Forelimb muscle (tissue), 1 donor: ENCODE measurements around the gene WDR70. TPM values are rescaled to one million over a fixed set of nuclear protein-coding genes. Genes with fewer than 3 reads are reported as not detected.
"Not testable (repeated sequence)": the region's sequence is repeated elsewhere in the genome, so short reads cannot be mapped to it uniquely, and the experiment has no call there.

Experiments used
- DNase-seq: peaks from one replicate; pipeline ENCODE4 v3.0.0-alpha.2; 2013; ENCODE audit warnings: low read depth
- polyA plus RNA-seq: library from polyadenylated mRNA; unstranded; fragments of 120-200 nt; gene quantifications from one replicate; pipeline ENCODE4 v1.2.1, GENCODE V29; 2013; ENCODE audit not compliant: insufficient read length

The WDR70 gene
- polyA plus RNA-seq, 1 donor, result 27.8 TPM

DNA sequence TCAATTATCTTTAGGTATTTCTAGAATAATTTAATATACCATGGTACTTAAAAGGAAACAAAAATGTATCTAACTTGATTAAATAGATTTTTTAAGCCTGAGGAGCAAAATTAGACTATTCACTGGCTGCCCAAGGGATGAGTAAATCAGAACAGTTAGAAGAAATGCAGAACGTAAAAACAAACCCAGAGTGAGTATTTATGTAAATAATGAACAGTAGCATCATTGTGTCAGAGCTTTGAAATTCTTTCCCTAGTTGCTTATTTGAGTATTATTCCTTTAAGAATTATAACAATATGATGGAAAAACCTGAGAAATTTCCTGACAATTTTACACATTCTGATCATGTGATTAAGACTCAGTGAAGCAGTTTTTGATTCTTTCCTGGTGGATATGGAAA, 259.8 kb downstream of the WDR70 start:
- no peak for DNase-seq

DNA sequence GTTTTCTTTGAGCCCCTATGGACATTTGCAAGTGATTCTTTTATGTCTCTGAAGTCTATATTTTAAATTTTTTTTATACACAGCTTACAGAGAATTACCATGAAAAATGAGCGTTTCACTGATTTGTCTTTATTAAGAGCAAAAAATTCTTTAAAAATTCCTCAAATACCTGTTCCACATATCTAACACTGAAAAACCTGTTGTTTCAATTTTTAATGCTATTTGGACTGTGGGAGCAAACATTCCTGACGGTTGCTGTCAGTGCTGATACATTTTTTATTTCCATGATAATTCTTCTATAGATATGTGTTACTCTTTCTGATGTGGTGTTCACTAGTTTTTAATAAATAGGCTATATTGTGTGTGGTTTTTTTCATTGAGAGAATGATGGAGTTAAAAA, 261.0 kb downstream of the WDR70 start:
- DNase-seq, result no peak

DNA sequence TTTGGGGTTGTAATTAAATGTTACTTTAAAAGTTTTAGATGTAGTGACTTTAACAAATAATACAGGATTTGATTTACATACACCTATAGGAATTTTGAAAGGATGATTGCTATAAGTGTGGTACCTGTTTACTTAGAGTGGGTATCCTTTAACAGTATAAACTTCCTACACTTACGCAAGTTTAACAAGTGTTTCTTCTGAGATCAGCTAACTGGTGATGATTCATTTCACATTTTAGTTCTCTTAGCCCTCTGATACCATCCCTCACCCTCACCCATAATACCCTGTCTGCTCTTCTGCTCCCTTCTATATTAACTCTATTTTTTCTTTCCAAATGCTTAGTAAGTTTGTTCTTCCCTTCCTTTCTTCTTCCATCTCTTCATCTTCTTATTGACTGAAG, 262.8 kb downstream of the WDR70 start:
- no peak for DNase-seq

DNA sequence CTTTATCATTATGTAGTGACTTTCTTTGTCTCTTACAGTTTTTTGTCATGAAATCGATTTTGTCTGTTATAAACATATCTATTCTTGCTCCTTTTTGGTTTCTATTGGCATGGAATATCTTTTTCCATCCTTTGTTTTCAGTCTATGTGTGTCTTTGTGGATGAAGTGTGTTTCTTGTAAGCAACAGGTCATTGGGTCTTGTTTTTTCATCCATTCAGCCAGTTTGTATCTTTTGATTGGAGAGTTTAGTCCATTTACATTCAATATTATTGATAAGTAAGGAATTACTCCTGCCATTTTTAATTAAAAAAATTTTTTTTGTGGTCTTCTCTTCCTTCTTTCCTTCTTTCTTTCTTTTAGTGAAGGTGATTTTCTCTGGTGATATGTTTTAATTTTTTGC, 266.6 kb downstream of the WDR70 start:
- no peak for DNase-seq

DNA sequence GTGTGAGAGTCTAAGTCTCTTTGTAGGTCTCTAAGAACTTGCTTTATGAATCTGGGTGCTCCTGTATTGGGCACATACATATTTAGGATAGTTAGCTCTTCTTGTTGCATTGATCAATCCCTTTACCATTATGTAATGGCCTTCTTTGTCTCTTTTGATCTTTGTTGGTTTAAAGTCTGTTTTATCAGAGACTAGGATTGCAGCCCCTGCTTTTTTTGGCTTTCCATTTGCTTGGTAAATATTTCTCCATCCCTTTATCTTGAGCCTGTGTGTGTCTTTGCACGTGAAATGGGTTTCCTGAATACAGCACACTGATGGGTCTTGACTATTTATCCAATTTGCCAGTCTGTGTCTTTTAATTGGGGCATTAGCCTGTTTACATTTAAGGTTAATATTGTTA, 275.4 kb downstream of the WDR70 start:
- not testable (repeated sequence) for DNase-seq

DNA sequence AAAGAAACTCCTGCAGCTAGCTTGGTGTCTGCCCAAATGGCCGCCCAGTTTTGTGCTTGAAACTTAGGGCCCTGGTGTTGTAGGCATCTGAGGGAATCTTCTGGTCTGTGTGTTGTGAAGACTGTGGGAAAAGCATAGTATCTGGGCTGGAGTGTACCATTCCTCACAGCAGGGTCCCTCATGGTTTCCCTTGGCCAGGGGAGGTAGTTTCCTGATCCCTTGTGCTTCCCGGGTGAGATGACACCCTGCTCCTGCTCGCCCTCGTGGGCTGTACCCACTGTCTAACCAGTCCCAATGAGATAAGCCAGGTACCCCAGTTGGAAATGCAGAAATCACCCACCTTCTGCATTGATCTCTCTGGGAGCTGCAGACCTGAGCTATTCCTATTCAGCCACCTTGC, 277.9 kb downstream of the WDR70 start:
- no peak for DNase-seq

DNA sequence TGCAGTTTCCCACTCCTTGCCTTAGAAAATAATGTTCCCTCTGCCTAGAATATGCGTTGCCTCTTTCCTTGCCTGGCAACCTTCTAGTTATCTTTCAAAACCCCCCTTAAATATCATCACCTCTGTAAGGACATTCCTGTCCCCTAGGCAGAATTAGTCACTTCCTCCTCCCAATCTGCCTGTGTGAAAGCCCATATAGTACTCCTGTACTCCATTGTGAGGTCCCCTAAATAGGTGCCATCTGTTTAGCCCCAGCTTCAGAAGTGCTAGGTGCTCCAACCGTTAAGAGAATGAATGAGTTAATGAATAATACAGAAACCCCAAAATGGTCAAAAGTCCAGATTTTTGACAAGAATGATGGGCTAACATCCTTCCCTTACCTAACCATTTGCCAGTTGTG, 279.3 kb downstream of the WDR70 start:
- DNase-seq, result no peak

DNA sequence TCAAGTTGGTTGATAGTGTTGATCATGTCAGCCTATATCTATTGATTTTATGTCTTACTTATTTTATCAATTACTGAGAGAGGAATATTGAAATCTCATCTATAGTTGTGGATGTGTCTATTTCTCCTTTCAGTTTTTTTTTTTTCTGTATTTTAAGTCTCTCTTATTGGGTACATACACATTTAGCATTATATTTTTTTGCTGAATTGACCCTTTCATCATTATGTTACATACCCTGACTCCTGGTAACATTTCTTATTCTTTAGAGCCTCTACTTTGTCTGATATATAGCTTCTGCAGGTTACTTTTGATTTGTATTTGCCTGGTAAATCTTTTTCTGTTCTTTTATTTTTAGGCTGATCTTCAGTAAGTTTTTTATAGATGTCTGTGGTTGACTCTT, 281.2 kb downstream of the WDR70 start:
- no peak for DNase-seq

DNA sequence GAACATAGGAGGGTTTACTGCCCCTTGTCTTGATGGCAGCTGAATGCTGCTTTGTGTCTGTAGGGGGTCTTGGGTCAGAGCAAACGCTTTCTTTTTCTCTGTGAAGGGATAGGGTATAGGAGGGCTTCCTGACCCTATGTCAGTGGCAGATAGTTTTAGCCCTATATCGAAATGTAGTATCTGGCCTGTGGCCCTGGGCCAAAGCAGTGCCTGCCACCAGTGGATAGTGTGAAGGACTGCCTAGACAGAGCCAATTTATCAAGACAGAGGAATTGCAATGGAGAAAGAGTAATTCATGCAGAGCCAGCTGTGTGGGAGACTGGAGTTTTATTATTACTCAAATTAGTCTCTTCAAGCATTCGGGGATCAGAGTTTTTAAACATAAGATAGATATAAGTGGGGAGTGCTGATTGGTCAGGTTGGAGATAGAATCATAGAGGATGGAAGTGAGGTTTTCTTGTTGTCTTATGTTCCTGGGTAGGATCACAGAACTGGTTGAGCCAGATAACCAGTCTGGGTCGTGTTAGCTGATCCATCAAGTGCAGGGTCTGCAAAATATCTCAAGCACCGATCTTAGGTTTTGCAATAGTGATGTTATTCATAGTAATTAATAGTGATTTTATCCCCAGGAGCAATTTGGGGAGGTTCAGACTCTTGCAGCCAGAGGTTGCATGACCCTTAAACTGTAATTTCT, 282.3 kb downstream of the WDR70 start:
- no peak for DNase-seq

DNA sequence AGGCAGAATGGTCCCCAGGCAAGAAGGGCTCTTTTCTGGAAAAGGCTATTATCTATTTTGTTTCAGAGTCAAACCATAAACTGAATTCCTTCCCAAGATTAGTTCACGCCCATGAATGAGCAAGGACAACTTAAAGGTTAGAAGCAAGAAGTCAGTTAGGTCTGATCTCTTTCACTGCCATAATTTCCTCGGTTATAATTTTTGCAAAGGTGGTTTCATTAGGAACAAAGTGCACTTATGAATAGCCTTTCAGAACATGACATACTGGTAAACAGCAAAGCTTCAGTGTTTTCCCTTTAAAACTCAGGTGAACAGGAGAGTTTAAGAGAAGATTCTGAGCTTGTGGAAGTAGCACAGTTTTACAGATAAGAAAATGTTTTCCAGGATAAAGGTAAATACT, 282.8 kb downstream of the WDR70 start:
- DNase-seq, result no peak

DNA sequence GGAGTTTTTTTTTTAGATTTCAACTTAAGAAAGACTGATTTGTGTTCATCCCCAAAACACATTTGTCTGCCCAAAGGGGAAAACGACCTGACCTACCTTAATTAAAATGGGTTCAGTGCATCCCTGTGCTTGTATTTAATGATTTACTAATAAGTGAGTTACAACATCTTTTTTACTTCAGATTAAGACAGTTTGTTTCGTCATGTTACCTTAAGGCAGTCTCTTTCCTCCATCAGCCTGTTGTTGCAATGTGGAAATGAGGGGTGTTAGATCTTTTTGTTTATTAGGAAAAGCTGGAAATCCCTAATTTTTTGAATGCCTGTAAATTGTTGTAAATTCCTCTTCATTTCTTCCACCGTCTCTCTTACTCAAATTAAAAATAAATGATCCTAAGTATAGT, 283.2 kb downstream of the WDR70 start:
- no peak for DNase-seq

DNA sequence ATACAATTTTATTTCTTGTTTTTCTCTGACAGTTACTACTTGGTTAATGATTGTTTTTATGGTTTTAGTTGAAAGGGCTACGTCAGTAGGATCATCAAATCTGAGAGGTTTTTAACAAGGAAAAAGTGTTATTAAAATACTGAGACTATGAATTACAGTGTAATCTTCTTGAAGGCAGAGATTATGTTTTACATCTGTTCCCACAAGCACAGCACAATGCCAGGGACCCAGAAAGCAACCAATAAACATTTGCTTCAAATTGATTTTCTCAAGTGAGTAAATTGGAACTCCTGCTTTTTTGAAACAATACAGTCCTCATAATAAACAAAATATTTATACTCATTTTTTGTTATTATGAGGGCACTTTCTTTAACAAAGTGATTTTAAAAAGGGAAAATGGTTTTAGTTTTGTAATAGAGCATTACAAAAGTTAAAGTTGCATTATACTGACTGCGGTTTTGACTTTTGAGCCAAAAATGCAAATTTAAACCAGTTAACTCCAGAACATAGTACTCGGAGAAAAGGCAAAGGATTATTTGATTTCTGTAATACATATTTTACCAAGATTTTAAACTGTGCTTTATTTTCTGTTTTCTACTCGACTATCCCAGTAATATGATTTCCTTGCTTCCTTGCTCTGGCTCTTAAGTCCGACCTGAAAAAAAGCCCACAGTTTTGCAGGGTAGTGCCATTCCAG, 283.8 kb downstream of the WDR70 start:
- DNase-seq, result no peak

DNA sequence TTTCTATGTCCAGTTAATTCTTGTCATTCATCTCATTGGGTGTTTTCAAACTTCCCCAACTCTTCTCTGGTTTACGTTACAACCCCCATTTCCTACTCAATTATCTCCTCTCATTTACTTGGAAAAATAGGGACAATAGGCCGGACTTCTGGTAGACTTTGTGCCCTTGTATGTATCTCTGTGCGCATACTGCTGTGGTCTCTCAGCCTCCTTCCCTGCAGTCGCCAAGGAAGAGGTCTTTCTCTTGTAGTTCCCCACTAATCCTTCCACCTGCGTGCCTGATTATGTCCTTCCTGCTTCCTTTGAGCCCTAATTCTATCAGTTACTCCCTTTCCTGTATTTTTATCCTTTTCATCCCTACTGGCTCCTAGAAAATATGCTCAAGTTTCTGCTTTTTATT, 284.4 kb downstream of the WDR70 start:
- DNase-seq, result no peak

DNA sequence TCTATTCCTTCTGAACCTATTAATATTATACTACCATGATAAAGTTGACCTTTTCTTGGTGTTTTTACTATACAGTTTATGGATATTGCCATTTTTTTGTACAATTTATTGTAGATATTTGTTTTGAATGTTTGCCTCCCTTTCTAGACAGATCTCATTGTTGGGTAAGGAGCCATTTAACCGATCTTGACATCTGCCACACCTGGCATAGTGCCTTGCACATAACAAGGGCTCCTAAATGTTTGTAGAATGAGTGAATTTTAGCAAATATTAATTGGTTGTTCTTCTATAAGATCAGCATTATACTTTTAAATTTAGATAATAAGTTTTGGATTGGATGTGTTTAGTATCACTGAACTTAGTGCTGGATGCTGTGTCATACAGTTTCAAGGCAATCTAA, 285.4 kb downstream of the WDR70 start:
- no peak for DNase-seq

DNA sequence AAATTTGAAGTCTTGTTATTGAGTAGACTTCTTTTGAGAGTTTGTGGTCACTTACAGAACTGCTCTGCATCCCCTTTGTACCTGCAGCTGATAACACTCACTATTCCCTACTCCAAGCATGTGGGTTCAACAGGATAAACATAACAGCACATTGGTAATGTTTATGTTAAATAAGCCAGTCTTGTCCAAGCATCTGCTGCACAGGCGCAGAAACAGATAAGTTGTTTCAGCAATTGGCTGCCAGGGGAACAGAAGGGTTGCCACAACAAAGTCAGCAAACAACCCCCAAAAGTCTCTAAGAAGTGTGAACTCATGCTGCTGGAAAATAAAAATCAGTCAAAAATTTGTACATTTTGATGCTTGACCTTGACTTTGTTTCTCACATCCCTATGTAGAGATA, 286.2 kb downstream of the WDR70 start:
- DNase-seq, result no peak

DNA sequence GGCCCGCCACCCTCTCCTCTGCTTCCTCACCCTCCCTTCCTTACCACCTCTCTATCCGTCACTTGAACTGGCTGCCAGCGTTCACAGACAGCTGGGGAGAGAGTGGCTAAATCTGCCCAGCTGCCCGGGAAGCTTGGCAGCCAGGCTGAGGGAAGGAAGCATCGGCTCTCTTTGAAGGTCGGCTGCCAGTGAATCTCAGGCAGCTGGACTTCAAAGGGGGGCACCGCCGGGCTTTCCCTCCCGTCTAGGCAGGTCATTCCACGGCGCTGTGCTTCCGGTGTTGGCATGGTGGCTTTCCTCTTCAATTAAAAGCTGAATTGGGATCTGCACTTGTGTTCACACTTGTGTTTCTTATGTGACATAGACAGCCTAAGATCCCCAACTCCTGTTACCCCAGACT, 286.8 kb downstream of the WDR70 start:
- DNase-seq, result no peak

DNA sequence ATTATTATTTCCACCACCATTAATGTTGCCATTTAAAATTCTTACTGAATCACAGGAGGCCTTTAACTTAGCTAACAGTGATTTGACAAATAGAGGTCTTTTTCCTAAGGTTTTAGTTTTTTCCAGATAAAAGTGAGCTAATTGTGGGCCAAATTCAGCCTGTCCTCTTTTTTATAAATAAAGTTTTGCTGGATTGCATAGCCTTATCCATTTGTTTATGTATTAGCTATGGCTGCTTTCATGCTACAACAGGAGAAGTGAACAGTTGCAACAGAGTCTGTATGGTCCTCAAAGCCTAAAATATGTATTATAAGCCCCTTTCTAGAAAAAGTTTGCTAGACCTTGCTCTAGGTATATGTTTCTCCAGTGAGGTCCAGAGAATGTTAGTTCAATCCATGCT, 288.3 kb downstream of the WDR70 start:
- DNase-seq, result no peak

DNA sequence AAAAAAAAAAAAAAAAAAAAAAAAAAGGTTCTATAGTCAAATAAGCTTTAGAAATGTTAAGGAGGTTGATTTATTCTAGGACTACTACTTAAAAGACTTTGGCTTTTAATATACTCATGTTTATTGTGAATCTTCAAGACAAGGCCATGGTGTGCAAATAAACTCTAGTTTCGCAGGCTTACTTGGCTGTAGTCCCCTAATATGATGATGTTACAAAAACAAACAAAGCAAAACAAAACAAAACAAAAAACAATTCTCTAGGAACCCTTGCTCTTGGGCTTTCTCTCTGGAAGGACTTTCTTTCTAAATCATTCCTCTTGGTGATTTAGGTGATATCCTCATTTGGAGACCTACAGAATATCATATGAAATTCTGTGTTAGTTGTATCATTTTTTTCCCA, 288.7 kb downstream of the WDR70 start:
- no peak for DNase-seq

DNA sequence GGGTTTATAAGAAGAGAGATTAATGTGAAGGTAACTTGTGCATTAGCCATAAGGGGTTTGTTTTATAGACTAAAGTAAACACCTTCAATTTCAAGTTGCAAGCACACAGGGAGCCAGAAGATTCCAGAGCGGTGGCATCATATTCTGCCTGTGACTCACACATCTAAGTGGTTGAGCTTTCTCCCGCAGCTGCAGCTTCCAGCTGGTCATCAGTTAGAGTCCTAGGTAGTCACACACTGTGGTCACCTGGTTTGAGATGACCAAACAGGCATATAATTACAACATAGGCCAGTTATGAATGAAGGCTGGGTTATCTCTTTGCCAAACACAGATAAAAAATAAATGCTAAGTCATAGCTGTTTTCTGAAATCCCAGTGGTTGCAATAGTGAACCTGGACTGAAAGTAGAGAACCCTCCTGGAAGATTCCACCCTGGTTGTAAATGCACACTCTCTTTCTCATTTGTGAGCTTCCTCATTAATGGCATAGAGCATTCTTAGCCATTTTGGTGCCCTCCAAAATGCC, 289.5 kb downstream of the WDR70 start:
- no peak for DNase-seq

DNA sequence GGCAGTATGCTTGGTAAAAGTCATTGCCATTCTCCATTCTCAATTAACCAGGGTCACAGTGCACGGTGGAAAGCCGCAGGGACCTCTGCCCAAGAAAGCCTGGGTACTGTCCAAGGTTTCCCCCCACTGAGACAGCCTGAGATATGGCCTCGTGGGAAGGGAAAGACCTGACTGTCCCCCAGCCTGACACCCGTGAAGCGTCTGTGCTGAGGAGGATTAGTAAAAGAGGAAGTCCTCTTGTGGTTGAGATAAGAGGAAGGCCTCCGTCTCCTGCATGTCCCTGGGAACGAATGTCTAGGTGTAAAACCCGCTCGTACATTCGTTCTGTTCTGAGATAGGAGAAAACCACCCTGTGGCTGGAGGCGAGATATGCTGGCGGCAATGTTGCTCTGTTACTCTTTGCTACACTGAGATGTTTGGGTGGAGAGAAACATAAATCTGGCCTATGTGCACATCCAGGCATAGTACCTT, 293.0 kb downstream of the WDR70 start:
- not testable (repeated sequence) for DNase-seq

DNA sequence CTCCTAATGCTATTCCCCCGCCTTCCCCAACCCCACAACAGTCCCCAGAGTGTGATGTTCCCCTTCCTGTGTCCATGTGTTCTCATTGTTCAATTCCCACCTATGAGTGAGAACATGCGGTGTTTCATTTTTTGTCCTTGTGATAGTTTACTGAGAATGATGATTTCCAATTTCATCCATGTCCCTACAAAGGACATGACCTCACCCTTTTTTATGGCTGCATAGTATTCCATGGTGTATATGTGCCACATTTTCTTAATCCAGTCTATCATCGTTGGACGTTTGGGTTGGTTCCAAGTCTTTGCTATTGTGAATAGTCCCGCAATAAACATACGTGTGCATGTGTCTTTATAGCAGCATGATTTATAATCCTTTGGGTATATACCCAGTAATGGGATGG, 295.2 kb downstream of the WDR70 start:
- DNase-seq, result not testable (repeated sequence)

DNA sequence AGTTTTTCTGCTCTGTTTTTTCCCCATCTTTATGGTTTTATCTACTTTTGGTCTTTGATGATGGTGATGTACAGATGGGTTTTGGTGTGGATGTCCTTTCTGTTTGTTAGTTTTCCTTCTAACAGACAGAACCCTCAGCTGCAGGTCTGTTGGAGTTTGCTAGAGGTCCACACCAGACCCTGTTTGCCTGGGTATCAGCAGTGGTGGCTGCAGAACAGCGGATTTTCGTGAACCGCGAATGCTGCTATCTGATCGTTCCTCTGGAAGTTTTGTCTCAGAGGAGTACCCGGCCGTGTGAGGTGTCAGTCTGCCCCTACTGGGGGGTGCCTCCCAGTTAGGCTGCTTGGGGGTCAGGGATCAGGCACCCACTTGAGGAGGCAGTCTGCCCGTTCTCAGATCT, 300.2 kb downstream of the WDR70 start:
- DNase-seq, result not testable (repeated sequence)

DNA sequence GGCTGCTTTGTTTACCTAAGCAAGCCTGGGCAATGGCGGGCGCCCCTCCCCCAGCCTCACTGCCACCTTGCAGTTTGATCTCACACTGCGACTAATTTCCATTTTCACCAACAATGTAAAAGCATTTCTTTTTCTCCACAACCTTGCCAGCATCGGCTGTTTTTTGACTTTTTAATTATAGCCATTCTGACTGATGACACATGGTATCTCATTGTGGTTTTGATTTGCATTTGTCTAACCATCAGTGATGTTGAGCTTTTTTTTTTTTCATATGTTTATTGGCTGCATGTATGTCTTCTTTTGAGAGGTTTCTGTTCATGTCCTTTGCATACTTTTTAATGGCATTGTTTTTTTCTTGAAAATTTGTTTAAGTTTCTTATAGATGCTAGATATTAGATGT, 300.8 kb downstream of the WDR70 start:
- not testable (repeated sequence) for DNase-seq
